ENCODE measurements around the gene MACF1. TPM values are rescaled to one million over a fixed set of nuclear protein-coding genes. Genes with fewer than 3 reads are reported as not detected.

The MACF1 gene
- total RNA-seq, 1 experiment from 2014 or later, result 189 TPM

GRCh38 chr1:39435597-39435996 lies 231.1 kb downstream of the MACF1 start:
- DNase-seq, result no peak
- intact Hi-C loops (cut with micrococcal nuclease; ENCODE audit: unreplicated experiment), result no loop called here
- H3K4me3 ChIP-seq, result no peak overlapping the region
- BruUV-seq (replicated peaks), result no TSS peak
- H3K79me2 ChIP-seq (ENCODE audit: low read depth), result no peaks in the 10 kb centered on the region
- H3K36me3 ChIP-seq (ENCODE audit: low read depth), result peaks cover 46% of the 10 kb centered on the region
- TF ChIP-seq CTCF (conservative IDR thresholded peaks at IDR 0.05), result no peak
- TF ChIP-seq EZH2 (IDR thresholded peaks at IDR 0.05; ENCODE audit: low read depth), result no peak
- H3K9me3 ChIP-seq (ENCODE audit: insufficient read depth, low read depth), result no peaks in the 10 kb centered on the region
- no peak overlapping the region for H3K27ac ChIP-seq
- H3F3A ChIP-seq (ENCODE audit: insufficient read depth, low read depth), result no peaks in the 10 kb centered on the region
- no peak overlapping the region for H3K4me2 ChIP-seq
- no peaks in the 10 kb centered on the region for H3K27me3 ChIP-seq (ENCODE audit: insufficient read depth, low read depth)
- H3K4me1 ChIP-seq (replicated peaks; ENCODE audit: insufficient read depth), result no peaks in the 10 kb centered on the region
- no peaks in the 10 kb centered on the region for H3K9me2 ChIP-seq (ENCODE audit: insufficient read depth)
- no peaks in the 10 kb centered on the region for H4K20me1 ChIP-seq (ENCODE audit: insufficient read depth)
- H2AFZ ChIP-seq, result no peak overlapping the region
- ChIA-PET CTCF (no interaction called here), POLR2A (ENCODE audit: unreplicated experiment) (no interaction called here)

GRCh38 chr1:39436842-39437241 lies 232.3 kb downstream of the MACF1 start:
- H3K9me3 ChIP-seq (ENCODE audit: insufficient read depth, low read depth), result no peaks in the 10 kb centered on the region
- no peak overlapping the region for H3K4me3 ChIP-seq
- no peaks in the 10 kb centered on the region for H3K4me1 ChIP-seq (replicated peaks; ENCODE audit: insufficient read depth)
- H4K20me1 ChIP-seq (ENCODE audit: insufficient read depth), result no peaks in the 10 kb centered on the region
- no TSS peak for BruUV-seq (replicated peaks)
- no peaks in the 10 kb centered on the region for H3K9me2 ChIP-seq (ENCODE audit: insufficient read depth)
- no peaks in the 10 kb centered on the region for H3K79me2 ChIP-seq (ENCODE audit: low read depth)
- no peak for DNase-seq
- no peak overlapping the region for H2AFZ ChIP-seq
- intact Hi-C loops (cut with micrococcal nuclease; ENCODE audit: unreplicated experiment), result no loop called here
- TF ChIP-seq EZH2 (IDR thresholded peaks at IDR 0.05; ENCODE audit: low read depth), result no peak
- TF ChIP-seq CTCF (conservative IDR thresholded peaks at IDR 0.05), result no peak
- POLR2A ChIA-PET (ENCODE audit: unreplicated experiment), result no interaction called here
- no peaks in the 10 kb centered on the region for H3K27me3 ChIP-seq (ENCODE audit: insufficient read depth, low read depth)
- peaks cover 46% of the 10 kb centered on the region for H3K36me3 ChIP-seq (ENCODE audit: low read depth)
- no peaks in the 10 kb centered on the region for H3F3A ChIP-seq (ENCODE audit: insufficient read depth, low read depth)
- CTCF ChIA-PET, result no interaction called here
- H3K4me2 ChIP-seq, result no peak overlapping the region
- no peak overlapping the region for H3K27ac ChIP-seq

- Histone ChIP-seq H3K9me3 (ENCODE audit: insufficient read depth, low read depth) (no peaks in the 10 kb centered on the region), H3K9me2 (ENCODE audit: insufficient read depth) (no peaks in the 10 kb centered on the region), H3K36me3 (ENCODE audit: low read depth) (peaks cover 49% of the 10 kb centered on the region), H3K4me1 (replicated peaks; ENCODE audit: insufficient read depth) (no peaks in the 10 kb centered on the region), H4K20me1 (ENCODE audit: insufficient read depth) (no peaks in the 10 kb centered on the region), H3F3A (ENCODE audit: insufficient read depth, low read depth) (no peaks in the 10 kb centered on the region), H3K27ac (no peak overlapping the region), H3K79me2 (ENCODE audit: low read depth) (no peaks in the 10 kb centered on the region), H3K4me3 (no peak overlapping the region), H2AFZ (no peak overlapping the region), H3K27me3 (ENCODE audit: insufficient read depth, low read depth) (no peaks in the 10 kb centered on the region), H3K4me2 (no peak overlapping the region)
- ChIA-PET POLR2A (ENCODE audit: unreplicated experiment) (no interaction called here), CTCF (no interaction called here)
- TF ChIP-seq EZH2 (IDR thresholded peaks at IDR 0.05; ENCODE audit: low read depth) (no peak), CTCF (conservative IDR thresholded peaks at IDR 0.05) (no peak)
- no TSS peak for BruUV-seq (replicated peaks)
- intact Hi-C loops (cut with micrococcal nuclease; ENCODE audit: unreplicated experiment), result no loop called here
- DNase-seq, result no peak
These were observed 233.5 kb downstream of the MACF1 start for GRCh38 chr1:39438042-39438441.

Data from PC-9 (cell line).